Colonic mucosa (tissue), 4 donors: ENCODE measurements around the gene MGA. TPM values are rescaled to one million over a fixed set of nuclear protein-coding genes. Genes with fewer than 3 reads are reported as not detected.

ENCODE experiments used
- DNase-seq: peaks from one replicate; pipeline ENCODE4 v3.0.0-alpha.2; 2020
- H3K27ac ChIP-seq: fragments of 200-600 bp; one replicate; pipeline ENCODE4 v1.8.0; 2021
- H3K27me3 ChIP-seq: fragments of 200-600 bp; one replicate; pipeline ENCODE4 v1.8.0; 2021
- H3K36me3 ChIP-seq: fragments of 200-600 bp; one replicate; pipeline ENCODE4 v1.8.0; 2021
- H3K4me1 ChIP-seq: fragments of 200-600 bp; one replicate; pipeline ENCODE4 v1.8.0; 2021; ENCODE audit warnings: mild to moderate bottlenecking
- H3K4me3 ChIP-seq: fragments of 200-600 bp; one replicate; pipeline ENCODE4 v1.8.0; 2021
- H3K9ac ChIP-seq, 2 donors: one replicate each; pipeline ENCODE4 v1.7.0; 2013; ENCODE audit warnings: control low read depth in 2 of 2, low read depth in 2 of 2, low read length in 2 of 2
- H3K9me3 ChIP-seq: fragments of 200-600 bp; one replicate; pipeline ENCODE4 v1.8.0; 2021
- intact Hi-C: fragments of 100-400 bp; cut with DNase I; formaldehyde crosslinking; loops from one replicate; pipeline ENCODE4 v1.14.1; 2022
- total RNA-seq, 2 donors: library from RNA; stranded (reverse); fragmentation: NEBNext Ultra II Directional in 1 of 2; extraction: Animal tissue kit (Norgen Biotek cat#: 25700) in 1 of 2; gene quantifications; one replicate each; pipeline ENCODE4 v1.2.1, GENCODE V29; 2021
- TF ChIP-seq, protein P1 (sequence below): fragments of 200-600 bp; IDR thresholded peaks from one replicate; pipeline ENCODE4 v1.8.0; 2022; ENCODE audit warnings: antibody characterized with exemption, mild to moderate bottlenecking
- donor health status: healthy.
- donor health status: DM: no; HTN: no; CAD: no.
- donor health status: DM: no; HTN: no; CAD: no.

The MGA gene
- total RNA-seq, 2 donors from 2014 or later = 21.8 to 25.8 TPM

DNA sequence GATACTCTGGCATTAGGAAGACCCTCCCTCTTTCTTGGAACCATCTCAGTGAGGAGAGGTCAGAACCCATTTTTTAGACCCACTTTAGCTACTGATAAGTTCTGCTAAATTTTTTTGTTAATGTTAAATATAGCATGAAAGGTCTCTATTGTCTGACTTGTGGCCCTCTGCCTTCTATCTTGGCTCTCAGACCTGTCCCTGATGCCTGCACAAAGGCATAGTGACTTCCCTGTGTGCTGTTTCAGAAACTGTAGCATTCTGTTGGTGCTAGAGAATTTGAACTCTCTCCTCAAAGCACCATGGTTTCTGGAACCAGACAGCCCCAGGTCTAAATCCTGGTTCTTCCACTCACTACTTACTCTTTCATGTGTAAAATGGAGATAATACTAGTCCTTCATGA lies 129.5 kb downstream of the MGA start:
- Histone ChIP-seq H3K4me3 (no peak overlapping the region), H3K27ac (no peak overlapping the region), H3K4me1 (no peaks in the 10 kb centered on the region)

DNA sequence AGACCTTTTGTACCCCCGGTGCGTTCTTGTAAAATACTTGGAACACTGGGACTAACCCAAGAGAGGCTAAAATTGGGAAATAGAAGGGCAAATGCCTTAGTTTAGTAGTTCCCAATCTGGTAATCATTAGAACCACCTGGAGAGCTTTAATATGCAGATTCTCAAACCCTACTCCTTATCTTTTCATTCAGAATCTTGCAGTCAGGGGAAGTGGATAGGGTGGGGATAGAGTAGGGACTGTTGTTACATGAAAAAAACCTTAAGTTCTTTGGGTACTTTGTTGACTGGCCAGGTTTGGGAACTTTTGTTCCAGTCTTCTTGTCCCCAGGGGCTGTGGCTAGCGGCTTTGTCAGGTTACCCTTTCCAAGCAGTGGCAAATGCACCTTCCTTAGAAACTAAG lies 130.0 kb downstream of the MGA start:
- no peak overlapping the region for H3K27ac ChIP-seq
- intact Hi-C loops = no loop called here
- no peak for DNase-seq
- no peaks in the 10 kb centered on the region for H3K4me1 ChIP-seq
- TF ChIP-seq, protein P1, sequence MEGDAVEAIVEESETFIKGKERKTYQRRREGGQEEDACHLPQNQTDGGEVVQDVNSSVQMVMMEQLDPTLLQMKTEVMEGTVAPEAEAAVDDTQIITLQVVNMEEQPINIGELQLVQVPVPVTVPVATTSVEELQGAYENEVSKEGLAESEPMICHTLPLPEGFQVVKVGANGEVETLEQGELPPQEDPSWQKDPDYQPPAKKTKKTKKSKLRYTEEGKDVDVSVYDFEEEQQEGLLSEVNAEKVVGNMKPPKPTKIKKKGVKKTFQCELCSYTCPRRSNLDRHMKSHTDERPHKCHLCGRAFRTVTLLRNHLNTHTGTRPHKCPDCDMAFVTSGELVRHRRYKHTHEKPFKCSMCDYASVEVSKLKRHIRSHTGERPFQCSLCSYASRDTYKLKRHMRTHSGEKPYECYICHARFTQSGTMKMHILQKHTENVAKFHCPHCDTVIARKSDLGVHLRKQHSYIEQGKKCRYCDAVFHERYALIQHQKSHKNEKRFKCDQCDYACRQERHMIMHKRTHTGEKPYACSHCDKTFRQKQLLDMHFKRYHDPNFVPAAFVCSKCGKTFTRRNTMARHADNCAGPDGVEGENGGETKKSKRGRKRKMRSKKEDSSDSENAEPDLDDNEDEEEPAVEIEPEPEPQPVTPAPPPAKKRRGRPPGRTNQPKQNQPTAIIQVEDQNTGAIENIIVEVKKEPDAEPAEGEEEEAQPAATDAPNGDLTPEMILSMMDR = no peak
- H3K4me3 ChIP-seq = no peak overlapping the region
- no peak overlapping the region for H3K9ac ChIP-seq
- no peaks in the 10 kb centered on the region for H3K27me3 ChIP-seq
- no peaks in the 10 kb centered on the region for H3K36me3 ChIP-seq
- H3K9me3 ChIP-seq = no peaks in the 10 kb centered on the region

More for the DNA sequence above, 129.5 kb downstream of the MGA start:
- no peak for DNase-seq
- Histone ChIP-seq H3K9me3 (no peaks in the 10 kb centered on the region), H3K36me3 (no peaks in the 10 kb centered on the region), H3K9ac (no peak overlapping the region), H3K27me3 (no peaks in the 10 kb centered on the region)
- TF ChIP-seq, protein P1 = no peak
- intact Hi-C loops = no loop called here

DNA sequence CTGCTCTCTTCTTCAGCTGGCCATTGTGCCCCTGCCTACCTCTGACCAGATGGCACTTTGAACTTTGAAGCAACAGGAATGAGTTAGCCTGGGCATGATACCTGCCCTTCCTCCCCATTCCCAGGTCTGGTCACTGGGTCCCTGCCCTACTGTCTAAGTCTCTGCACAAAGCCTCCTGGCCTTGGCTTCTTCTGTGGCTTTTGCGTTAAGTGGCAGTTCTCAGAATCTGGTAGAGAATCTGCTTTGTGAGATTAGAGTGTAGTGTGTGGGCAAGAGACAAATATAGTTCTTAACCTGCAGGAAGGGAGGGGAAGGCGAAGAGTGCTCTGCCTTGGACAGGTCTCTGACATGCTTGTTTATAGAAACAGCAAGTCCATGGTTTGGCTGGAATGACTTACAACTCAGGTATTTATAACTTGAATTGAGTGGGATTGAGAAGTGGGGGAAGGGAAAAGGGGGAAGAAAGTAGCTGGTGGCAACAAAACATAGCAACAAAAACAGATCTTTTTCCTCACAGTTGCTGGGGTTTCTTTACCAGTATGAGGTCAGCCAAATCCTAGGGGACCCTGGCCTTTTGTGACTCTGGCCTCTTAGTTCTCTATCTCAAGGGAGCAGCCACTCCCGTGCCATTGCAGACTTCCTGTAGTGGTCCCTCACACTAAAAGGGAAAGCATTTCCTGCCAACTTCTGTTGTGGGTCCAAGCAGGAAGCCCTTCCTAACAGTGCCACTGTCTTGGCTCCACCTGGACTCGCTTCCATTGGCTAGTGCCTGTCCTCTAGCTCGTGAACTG lies 130.7 kb downstream of the MGA start:
- TF ChIP-seq, protein P1 = no peak
- no peak for DNase-seq
- Histone ChIP-seq H3K36me3 (no peaks in the 10 kb centered on the region), H3K27ac (no peak overlapping the region), H3K4me1 (no peaks in the 10 kb centered on the region), H3K4me3 (no peak overlapping the region), H3K27me3 (no peaks in the 10 kb centered on the region), H3K9ac (no peak overlapping the region), H3K9me3 (no peaks in the 10 kb centered on the region)
- intact Hi-C loops = no loop called here

DNA sequence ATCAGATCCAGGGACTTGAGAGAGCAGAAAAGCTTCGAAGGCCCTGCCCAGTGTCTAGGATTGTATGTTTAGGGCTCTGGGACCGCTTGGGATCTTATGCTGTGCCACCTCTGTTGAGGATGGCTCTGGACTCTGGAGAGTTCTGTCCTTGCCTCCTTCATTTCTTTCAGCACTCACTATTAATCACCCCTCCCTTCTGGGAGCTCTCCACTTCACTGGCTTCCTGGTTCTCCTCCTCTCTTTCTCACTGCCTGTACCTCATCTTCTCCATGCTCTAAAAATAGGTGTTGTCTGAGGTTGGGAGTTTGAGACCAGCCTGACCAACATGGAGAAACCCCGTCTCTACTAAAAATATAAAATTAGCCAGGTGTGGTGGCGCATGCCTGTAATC lies 131.3 kb downstream of the MGA start:
- TF ChIP-seq, protein P1 = no peak
- intact Hi-C loops = no loop called here
- H3K36me3 ChIP-seq = no peaks in the 10 kb centered on the region
- DNase-seq = no peak
- no peak overlapping the region for H3K4me3 ChIP-seq
- H3K4me1 ChIP-seq = no peaks in the 10 kb centered on the region
- H3K27ac ChIP-seq = no peak overlapping the region
- no peaks in the 10 kb centered on the region for H3K27me3 ChIP-seq
- no peak overlapping the region for H3K9ac ChIP-seq
- no peaks in the 10 kb centered on the region for H3K9me3 ChIP-seq

DNA sequence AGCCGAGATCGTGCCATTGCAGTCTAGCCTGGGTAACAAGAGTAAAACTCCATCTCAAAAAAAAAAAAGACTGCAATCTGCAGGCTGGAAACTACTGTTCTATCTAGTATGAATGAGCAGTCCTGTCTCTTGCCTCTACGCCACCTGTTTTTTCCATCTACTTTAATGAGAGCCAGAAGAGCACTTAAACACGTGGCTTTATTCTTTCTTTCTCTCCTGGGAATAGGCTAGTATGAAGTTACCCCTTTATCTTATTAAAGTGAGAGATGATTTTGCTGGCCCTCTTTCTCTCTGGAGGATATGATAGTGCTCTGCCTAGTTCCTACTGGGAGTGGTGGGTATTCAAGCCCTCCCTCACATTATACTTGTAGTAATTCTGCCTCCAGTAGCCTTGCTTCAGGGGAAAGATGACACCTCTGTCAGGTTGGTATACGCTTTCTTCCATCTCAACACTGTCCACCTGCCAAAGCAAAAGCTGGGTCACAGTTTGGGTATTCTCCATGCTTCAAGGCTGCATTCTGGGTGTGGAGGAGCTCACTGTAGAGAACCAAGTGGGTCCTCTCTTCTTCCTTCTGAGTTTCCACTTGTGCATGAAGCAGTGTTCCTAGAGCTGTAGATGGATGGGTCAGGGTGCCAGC lies 131.9 kb downstream of the MGA start:
- H3K36me3 ChIP-seq = no peaks in the 10 kb centered on the region
- H3K27ac ChIP-seq = no peak overlapping the region
- intact Hi-C loops = no loop called here
- H3K27me3 ChIP-seq = no peaks in the 10 kb centered on the region
- no peaks in the 10 kb centered on the region for H3K9me3 ChIP-seq
- no peak for DNase-seq
- H3K4me1 ChIP-seq = no peaks in the 10 kb centered on the region
- H3K9ac ChIP-seq = no peak overlapping the region
- TF ChIP-seq, protein P1 = no peak
- no peak overlapping the region for H3K4me3 ChIP-seq
